A549 (cell line): ENCODE results near the gene MIPOL1. TPM values are rescaled to one million over a fixed set of nuclear protein-coding genes. Genes with fewer than 3 reads are reported as not detected.

Experiments used
- ATAC-seq, 2 experiments: fragments of 200-7000 bp in 1 of 2; fragments of >200 bp in 1 of 2; cut with Nextera tagmentation in 1 of 2; cut with Tn5 transposase in 1 of 2; 3 replicates each; pipeline versions ENCODE4 v1.8.0 to v1.9.1; 2018 to 2020; ENCODE audit warnings: mild to moderate bottlenecking in 1 of 2, moderate library complexity in 1 of 2
- CTCF ChIA-PET: fragments of 300-600 bp; sonication (Branson Sonifier 250); formaldehyde crosslinking; extraction: SDS; loops from one replicate; lab custom pipeline; 2021; ENCODE audit warnings: antibody characterized with exemption, inconsistent platforms; lab: Yijun Ruan, JAX
- POLR2A ChIA-PET: fragments of 350-600 bp; formaldehyde crosslinking; extraction: SDS; loops from one replicate; lab custom pipeline; 2021; ENCODE audit warnings: antibody characterized with exemption, inconsistent platforms; lab: Yijun Ruan, JAX
- DNase-seq, 2 experiments: peaks; one replicate each; pipeline versions ENCODE4 v3.0.0 to v3.0.0-alpha.2; 2011 to 2016; ENCODE audit warnings: low read depth in 1 of 2, low spot score in 1 of 2
- FAIRE-seq: peaks from 2 replicates; lab custom pipeline; 2011; peaks lifted over from hg19 to GRCh38; lab: Jason Lieb, UNC
- H3K27ac ChIP-seq, 2 experiments: fragments of >200 bp; sonication (Bioruptor Twin); formaldehyde crosslinking; 3 replicates each; pipeline ENCODE4 v1.5.1; 2016 to 2017
- H3K4me1 ChIP-seq: fragments of >200 bp; sonication (Bioruptor Twin); formaldehyde crosslinking; 3 replicates; pipeline ENCODE4 v1.6.1; 2016
- H3K4me2 ChIP-seq: fragments of >200 bp; sonication (Bioruptor Twin); formaldehyde crosslinking; 3 replicates; pipeline ENCODE4 v1.6.1; 2016
- H3K4me3 ChIP-seq: fragments of >200 bp; sonication (Bioruptor Twin); formaldehyde crosslinking; 3 replicates; pipeline ENCODE4 v1.5.1; 2016
- H3K9me3 ChIP-seq: fragments of >200 bp; sonication (Bioruptor Twin); formaldehyde crosslinking; 3 replicates; pipeline ENCODE4 v1.6.1; 2016
- ATOH8 ChIP-seq: fragments of 250-450 bp; sonication (Bioruptor Pico); IDR thresholded peaks from 2 replicates; pipeline ENCODE4 v1.5.0; 2020; ENCODE audit warnings: low read depth, mild to moderate bottlenecking, moderate library complexity
- BCL3 ChIP-seq: fragments of >200 bp; sonication (Bioruptor Twin); formaldehyde crosslinking; IDR thresholded peaks from 3 replicates; pipeline ENCODE4 v1.6.1; 2016
- CBX2 ChIP-seq: fragments of 200-600 bp; sonication (generic); IDR thresholded peaks from 2 replicates; pipeline ENCODE4 v1.6.1; 2016; ENCODE audit warnings: low read depth, mild to moderate bottlenecking, borderline replicate concordance
- CBX8 ChIP-seq: fragments of 200-600 bp; sonication (generic); IDR thresholded peaks from 2 replicates; pipeline ENCODE4 v1.6.1; 2016
- CHD2 ChIP-seq: fragments of 150-350 bp; IDR thresholded peaks from 2 replicates; pipeline ENCODE4 v1.6.1; 2014; ENCODE audit warnings: low read length; ENCODE audit not compliant: partially characterized antibody
- CHD4 ChIP-seq: fragments of 200-600 bp; sonication (generic); IDR thresholded peaks from 2 replicates; pipeline ENCODE4 v1.6.1; 2016; ENCODE audit warnings: antibody characterized with exemption, mild to moderate bottlenecking, borderline replicate concordance
- CTCF ChIP-seq: fragments of >200 bp; sonication (Bioruptor Twin); formaldehyde crosslinking; IDR thresholded peaks from 3 replicates; pipeline ENCODE4 v1.5.1; 2016
- E2F6 ChIP-seq: IDR thresholded peaks from 2 replicates; pipeline ENCODE4 v1.6.1; 2012; ENCODE audit warnings: low read depth, borderline replicate concordance
- EHF ChIP-seq: fragments of 250-450 bp; sonication (Bioruptor Pico); IDR thresholded peaks from 2 replicates; pipeline ENCODE4 v1.5.0; 2020; ENCODE audit warnings: mild to moderate bottlenecking
- EHMT2 ChIP-seq: fragments of 200-600 bp; sonication (generic); IDR thresholded peaks from 2 replicates; pipeline ENCODE4 v1.6.1; 2016; ENCODE audit warnings: antibody characterized with exemption, low read depth, mild to moderate bottlenecking, moderate library complexity
- ELK1 ChIP-seq: fragments of 150-350 bp; IDR thresholded peaks from 2 replicates; pipeline ENCODE4 v1.6.1; 2014; ENCODE audit warnings: low read depth, mild to moderate bottlenecking, low read length
- EP300 ChIP-seq, 2 experiments: fragments of >200 bp; sonication (Bioruptor Twin); formaldehyde crosslinking; IDR thresholded peaks; 2 replicates in 1 of 2; 3 replicates in 1 of 2; pipeline ENCODE4 v1.6.1; 2016 to 2017
- ESRRA ChIP-seq: fragments of 150-350 bp; IDR thresholded peaks from 2 replicates; pipeline ENCODE4 v1.6.1; 2014; ENCODE audit warnings: mild to moderate bottlenecking, low read length, borderline replicate concordance
- GATA3 ChIP-seq: IDR thresholded peaks from 2 replicates; pipeline ENCODE4 v1.6.1; 2012; ENCODE audit warnings: borderline replicate concordance
- HES2 ChIP-seq: fragments of >200 bp; sonication (Bioruptor Twin); formaldehyde crosslinking; IDR thresholded peaks from 2 replicates; pipeline ENCODE4 v1.6.1; 2016
- HMGXB4 ChIP-seq: fragments of 250-450 bp; sonication (Bioruptor Pico); IDR thresholded peaks from 2 replicates; pipeline ENCODE4 v1.5.0; 2021; ENCODE audit warnings: mild to moderate bottlenecking, moderate library complexity, borderline replicate concordance
- HOXA7 ChIP-seq: fragments of 250-450 bp; sonication (Bioruptor Pico); IDR thresholded peaks from 2 replicates; pipeline ENCODE4 v1.5.0; 2020; ENCODE audit warnings: mild to moderate bottlenecking, moderate library complexity
- JUNB ChIP-seq: fragments of >200 bp; sonication (Bioruptor Twin); formaldehyde crosslinking; IDR thresholded peaks from 2 replicates; pipeline ENCODE4 v1.6.1; 2016
- KDM5A ChIP-seq: fragments of 200-600 bp; sonication (generic); IDR thresholded peaks from 2 replicates; pipeline ENCODE4 v1.6.1; 2016; ENCODE audit warnings: antibody characterized with exemption, mild to moderate bottlenecking
- MAFK ChIP-seq: fragments of 450-650 bp; IDR thresholded peaks from 2 replicates; pipeline ENCODE4 v1.6.1; 2014; ENCODE audit not compliant: partially characterized antibody
- MAX ChIP-seq: IDR thresholded peaks from 2 replicates; pipeline ENCODE4 v1.6.1; 2012
- MYC ChIP-seq: IDR thresholded peaks from 2 replicates; pipeline ENCODE4 v1.6.1; 2012; ENCODE audit warnings: mild to moderate bottlenecking, inconsistent platforms, low read length, improper control_type of control experiment, borderline replicate concordance
- NR3C1 ChIP-seq: fragments of >200 bp; sonication (Bioruptor Twin); formaldehyde crosslinking; IDR thresholded peaks from 3 replicates; pipeline ENCODE4 v1.6.1; 2017
- PHF8 ChIP-seq: fragments of 200-600 bp; sonication (generic); IDR thresholded peaks from 2 replicates; pipeline ENCODE4 v1.6.1; 2016; ENCODE audit warnings: low read depth, mild to moderate bottlenecking, antibody characterized with exemption, moderate library complexity, borderline replicate concordance
- POLR2A ChIP-seq: IDR thresholded peaks from 2 replicates; pipeline ENCODE4 v1.6.1; 2012; ENCODE audit warnings: mild to moderate bottlenecking, low read length
- POLR2AphosphoS2 ChIP-seq: conservative IDR thresholded peaks from 2 replicates; pipeline ENCODE4 v1.6.1; 2012; ENCODE audit warnings: low read length, improper control_type of control experiment, inconsistent platforms
- RAD21 ChIP-seq, 2 experiments: fragments of >200 bp in 1 of 2; sonication (Bioruptor Twin) in 1 of 2; formaldehyde crosslinking in 1 of 2; IDR thresholded peaks in 1 of 2; conservative IDR thresholded peaks in 1 of 2; 2 replicates in 1 of 2; 3 replicates in 1 of 2; pipeline ENCODE4 v1.6.1; 2012 to 2018; ENCODE audit warnings: inconsistent platforms in 1 of 2
- SMC3 ChIP-seq: fragments of >200 bp; sonication (Bioruptor Twin); formaldehyde crosslinking; IDR thresholded peaks from 3 replicates; pipeline ENCODE4 v1.6.1; 2018; ENCODE audit warnings: inconsistent platforms
- SREBF2 ChIP-seq: fragments of 450-650 bp; IDR thresholded peaks from 2 replicates; pipeline ENCODE4 v1.6.1; 2014; ENCODE audit warnings: mild to moderate bottlenecking, moderate library complexity
- TP53 ChIP-seq: fragments of 250-450 bp; sonication (Bioruptor Pico); IDR thresholded peaks from 2 replicates; pipeline ENCODE4 v1.5.0; 2021; ENCODE audit warnings: mild to moderate bottlenecking, moderate library complexity
- ZSCAN20 ChIP-seq: fragments of 250-450 bp; sonication (Bioruptor Pico); IDR thresholded peaks from 2 replicates; pipeline ENCODE4 v1.8.0; 2022; ENCODE audit warnings: mild to moderate bottlenecking, moderate library complexity
- WGBS: methylation state at CpG from one replicate; pipeline ENCODE4 v1.1.6; 2017; ENCODE audit errors: missing lambda C conversion rate; 5-methylcytosine and 5-hydroxymethylcytosine counted together
- polyA minus RNA-seq: library from RNA; depleted of rRNA, polyadenylated mRNA; stranded (reverse); fragments of >200 nt; gene quantifications from 2 replicates; pipeline ENCODE4 v1.2.3, GENCODE V29; 2011; rRNA and poly(A)+ RNA removed
- polyA plus RNA-seq, 4 experiments: library from polyadenylated mRNA; depleted of rRNA in 3 of 4; stranded (reverse); fragments of >200 nt; fragmentation: RNase III in 1 of 4; extraction: RNeasy Plus Mini Kit Qiagen cat#74134 plus additional on column Dnase treatment in 1 of 4; gene quantifications; 2 replicates in 3 of 4; 3 replicates in 1 of 4; pipeline ENCODE4 v1.2.3, GENCODE V29; 2011 to 2017

MIPOL1 gene
- polyA plus RNA-seq (2011; rRNA removed) (8.6 and 13.4 TPM in 2 replicates), polyA plus RNA-seq (2017; fragmentation: RNase III; extraction: RNeasy Plus Mini Kit Qiagen cat#74134 plus additional on column Dnase treatment) (4.0 to 5.2 TPM (median 4.8 TPM) in 3 replicates), polyA minus RNA-seq (7.1 and 9.6 TPM in 2 replicates)
- 1.0 and 1.4 TPM in 2 replicates for polyA plus RNA-seq (2012; cell fraction: cytosol; rRNA removed)
- 0.83 and 1.4 TPM in 2 replicates for polyA plus RNA-seq (2012; cell fraction: nucleus; rRNA removed)

GRCh38 chr14:37197421-37198272 is at the start of gene MIPOL1:
MIPOL1 (plus strand) TSS chr14:37197937; CDS start chr14:37247889, 49,952 bp downstream.
- DNase-seq = peak; percentile 76 to 89
- H3K27ac ChIP-seq = peak within 1 kb of the TSS; percentile 85 to 91
- peak; percentile 97 to 99 for ATAC-seq
- H3K4me3 ChIP-seq = peak within 1 kb of the TSS; percentile 64
- H3K4me1 ChIP-seq = peaks cover 9% of the 10 kb centered on the region; the same call in 2 of the 3 replicates
- POLR2A ChIA-PET = interaction anchor here (0.6 to 2.2 kb wide), 6 partner anchors 16 to 1371 kb away, joined by 3 to 20 read pairs (median 4); partner anchors contain the start of genes BRMS1L and SLC25A21
- peak within 1 kb of the TSS; percentile 86 for H3K4me2 ChIP-seq
- FAIRE-seq = no peak
- 5% methylated on average over 39 of the region's 70 CpGs for WGBS
- CTCF ChIA-PET = interaction anchor here (0.6 to 3.7 kb wide), 9 partner anchors 9 to 778 kb away, joined by 3 to 12 read pairs (median 4); partner anchors contain the start of genes SLC25A21 and TTC6
- H3K9me3 ChIP-seq = no peaks in the 10 kb centered on the region
- TF ChIP-seq POLR2A (peak; percentile 75), HMGXB4 (CRISPR knock-in tag) (no peak), ATOH8 (CRISPR knock-in tag) (no peak), ZSCAN20 (no peak), RAD21 (conservative IDR thresholded peaks at IDR 0.05 in 1 of 2, IDR thresholded peaks at IDR 0.05 in 1 of 2) (peak in 1 of 2 experiments; percentile 54; a peak in 3 of 5 replicates), ELK1 (no peak), EP300 (IDR thresholded peaks at IDR 0.05) (no peak), HOXA7 (no peak), CTCF (peak; percentile 47), BCL3 (peak; percentile 88), E2F6 (peak; percentile 34; the same call in 1 of the 2 replicates), KDM5A (no peak), HES2 (no peak), JUNB (no peak), CBX2 (no peak), TP53 (no peak), SREBF2 (no peak), CHD4 (no peak), NR3C1 (no peak), MYC (peak; percentile 66; the same call in 1 of the 2 replicates), CHD2 (no peak), MAX (peak; percentile 71), SMC3 (no peak), MAFK (no peak), ESRRA (no peak), POLR2AphosphoS2 (no peak), GATA3 (no peak), PHF8 (peak; percentile 88), EHMT2 (no peak), CBX8 (no peak), EHF (CRISPR knock-in tag) (no peak)
